Body of pancreas (tissue), 4 donors: ENCODE data around the gene USP15. TPM values are rescaled to one million over a fixed set of nuclear protein-coding genes. Genes with fewer than 3 reads are reported as not detected.

Source experiments
- ATAC-seq: fragments of 150-250 bp; one replicate; pipeline ENCODE4 v1.9.1; 2016
- DNase-seq, 4 donors: peaks; one replicate each; pipeline ENCODE4 v3.0.0-alpha.2; 2019
- H3K27ac ChIP-seq, 4 donors: fragments of 200-600 bp; sonication (generic); 1 replicate in 3 of 4; 2 replicates in 1 of 4; pipeline versions ENCODE4 v1.5.1 to v1.6.1; 2016 to 2019; ENCODE audit warnings: mild to moderate bottlenecking in 1 of 4, mixed read lengths in 1 of 4, moderate library complexity in 1 of 4
- H3K27me3 ChIP-seq, 2 donors: fragments of 200-600 bp; sonication (generic); one replicate each; pipeline ENCODE4 v1.6.0; 2016; ENCODE audit warnings: mild to moderate bottlenecking in 1 of 2
- H3K36me3 ChIP-seq, 2 donors: fragments of 200-600 bp; sonication (generic); replicated peaks in 1 of 2; 2 replicates each; pipeline ENCODE4 v1.5.1; 2016; ENCODE audit warnings: low read depth in 2 of 2; ENCODE audit not compliant: insufficient read depth in 1 of 2
- H3K4me1 ChIP-seq: fragments of 200-600 bp; sonication (generic); one replicate; pipeline ENCODE4 v1.6.0; 2016
- H3K4me3 ChIP-seq, 2 donors: fragments of 200-600 bp; sonication (generic); 1 replicate in 1 of 2; 2 replicates in 1 of 2; pipeline ENCODE4 v1.5.1; 2016 to 2019
- H3K9me3 ChIP-seq, 3 donors: fragments of 200-600 bp; sonication (generic); 1 replicate in 2 of 3; 2 replicates in 1 of 3; pipeline ENCODE4 v1.5.1; 2016
- CTCF ChIP-seq, 7 experiments: fragments of 450-650 bp in 4 of 7; fragments of 200-600 bp in 3 of 7; sonication (generic) in 3 of 7; IDR thresholded peaks; one replicate each; pipeline ENCODE4 v1.5.1; 2016 to 2019; ENCODE audit warnings: antibody characterized with exemption in 7 of 7
- POLR2A ChIP-seq, 3 donors: fragments of 450-650 bp; IDR thresholded peaks; one replicate each; pipeline ENCODE4 v1.6.1; 2016; ENCODE audit warnings: antibody characterized with exemption in 3 of 3, mild to moderate bottlenecking in 2 of 3
- WGBS, 2 donors: methylation state at CpG; one replicate each; pipeline ENCODE4 v1.1.5; 2017; 5-methylcytosine and 5-hydroxymethylcytosine counted together
- intact Hi-C: fragments of 100-400 bp; cut with DNase I; formaldehyde crosslinking; loops from one replicate; pipeline ENCODE4 v1.15.1; 2023
- total RNA-seq, 2 donors: library from RNA; depleted of rRNA; stranded (reverse); fragments of >200 nt; gene quantifications; one replicate each; pipeline ENCODE4 v1.1.0, GENCODE V29; 2016

Gene USP15
- total RNA-seq, 2 donors from 2014 or later, result 47.5 to 57.4 TPM

GRCh38 chr12:62379026-62379722, 119.0 kb downstream of the USP15 start:
- H3K9me3 ChIP-seq, result no peaks in the 10 kb centered on the region
- TF ChIP-seq POLR2A (IDR thresholded peaks at IDR 0.05) (no peak), CTCF (IDR thresholded peaks at IDR 0.05) (no peak)
- ATAC-seq (no peak), DNase-seq (no peak)
- no peaks in the 10 kb centered on the region for H3K27me3 ChIP-seq
- H3K4me1 ChIP-seq, result no peaks in the 10 kb centered on the region
- H3K36me3 ChIP-seq, result no peaks in the 10 kb centered on the region
- 92 to 94% methylated on average over 2 of the region's 2 CpGs for WGBS, 2 donors
- H3K4me3 ChIP-seq, result no peak overlapping the region
- intact Hi-C loops, result no loop called here
- H3K27ac ChIP-seq, result no peak overlapping the region

DNA sequence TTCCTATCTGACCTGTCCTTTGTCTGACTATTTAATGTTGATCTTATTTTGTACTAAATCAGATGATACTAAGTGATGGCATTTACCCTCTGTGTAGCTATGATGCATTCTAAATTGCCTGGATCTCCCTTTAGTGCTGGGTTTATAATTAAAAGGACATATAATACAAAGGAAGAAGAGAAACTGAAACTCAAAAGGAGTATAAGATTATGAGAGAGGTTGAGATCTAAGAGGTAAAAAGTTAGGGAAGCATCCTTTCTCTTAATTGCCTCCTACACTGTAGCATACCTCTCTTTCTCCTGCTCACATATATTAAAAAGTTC, 119.5 kb downstream of the USP15 start:
- no peak overlapping the region for H3K4me3 ChIP-seq
- DNase-seq, result no peak
- no peaks in the 10 kb centered on the region for H3K27me3 ChIP-seq
- H3K27ac ChIP-seq, result no peak overlapping the region
- no peak for ATAC-seq
- H3K9me3 ChIP-seq, result no peaks in the 10 kb centered on the region
- intact Hi-C loops, result no loop called here
- no peaks in the 10 kb centered on the region for H3K36me3 ChIP-seq
- TF ChIP-seq POLR2A (IDR thresholded peaks at IDR 0.05) (no peak), CTCF (IDR thresholded peaks at IDR 0.05) (no peak)
- H3K4me1 ChIP-seq, result no peaks in the 10 kb centered on the region

DNA sequence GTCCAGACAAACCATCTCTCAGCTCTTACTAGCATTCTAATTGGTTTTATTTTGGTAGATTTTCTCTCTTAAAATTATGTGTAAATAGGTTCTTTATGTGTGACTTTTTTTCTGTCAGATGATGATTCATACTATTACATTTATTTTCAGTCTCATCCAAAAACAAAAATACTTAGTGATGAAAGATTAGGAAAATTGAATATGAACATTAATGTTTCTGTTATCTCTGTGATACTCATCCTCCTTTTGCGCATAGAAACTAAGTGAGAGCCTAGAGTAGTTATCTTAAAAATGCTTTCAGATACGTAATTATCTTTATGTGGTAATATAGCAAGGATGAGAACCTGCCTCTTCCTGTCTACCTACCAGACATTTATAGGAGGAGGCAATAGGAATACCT, 122.3 kb downstream of the USP15 start:
- Histone ChIP-seq H3K4me3 (no peak overlapping the region), H3K27me3 (no peaks in the 10 kb centered on the region), H3K4me1 (no peaks in the 10 kb centered on the region), H3K36me3 (no peaks in the 10 kb centered on the region), H3K27ac (no peak overlapping the region), H3K9me3 (no peaks in the 10 kb centered on the region)
- WGBS, 2 donors, result 93 to 96% methylated on average over 2 of the region's 2 CpGs
- intact Hi-C loops, result no loop called here
- no peak for TF ChIP-seq CTCF (IDR thresholded peaks at IDR 0.05)
- TF ChIP-seq POLR2A (IDR thresholded peaks at IDR 0.05), result no peak
- ATAC-seq (no peak), DNase-seq (no peak)

GRCh38 chr12:62396750-62397149, 136.5 kb downstream of the USP15 start:
- no peak overlapping the region for H3K4me3 ChIP-seq
- ATAC-seq, result no peak
- 83 to 90% methylated on average over 4 of the region's 4 CpGs for WGBS, 2 donors
- intact Hi-C loops, result no loop called here
- no peak overlapping the region for H3K27ac ChIP-seq
- H3K9me3 ChIP-seq, result no peaks in the 10 kb centered on the region
- no peaks in the 10 kb centered on the region for H3K27me3 ChIP-seq
- peaks cover 0 to 19% of the 10 kb centered on the region in 2 donors for H3K36me3 ChIP-seq
- H3K4me1 ChIP-seq, result no peaks in the 10 kb centered on the region
- no peak for DNase-seq
- TF ChIP-seq POLR2A (IDR thresholded peaks at IDR 0.05) (no peak), CTCF (IDR thresholded peaks at IDR 0.05) (no peak)

- Histone ChIP-seq H3K4me3 (no peak overlapping the region), H3K9me3 (no peaks in the 10 kb centered on the region), H3K36me3 (peaks cover 0 to 21% of the 10 kb centered on the region in 2 donors), H3K27ac (no peak overlapping the region), H3K4me1 (no peaks in the 10 kb centered on the region), H3K27me3 (no peaks in the 10 kb centered on the region)
- intact Hi-C loops, result no loop called here
- no peak for TF ChIP-seq POLR2A (IDR thresholded peaks at IDR 0.05)
- TF ChIP-seq CTCF (IDR thresholded peaks at IDR 0.05), result no peak
- 92 to 95% methylated on average over 2 of the region's 2 CpGs for WGBS, 2 donors
- no peak for DNase-seq
- no peak for ATAC-seq
These were observed 139.9 kb downstream of the USP15 start for GRCh38 chr12:62400135-62400534.
